Embryonic facial prominence (tissue), 1 donor: ENCODE data around the gene IGFALS.

Experiments
- DNase-seq: peaks from one replicate; pipeline ENCODE4 v3.0.0-alpha.2; 2016; ENCODE audit errors: extremely low spot score

IGFALS gene

GRCh38 chr16:1790261-1790610, 3.3 kb downstream of the IGFALS start:
- DNase-seq = no peak

GRCh38 chr16:1789643-1790045, 3.9 kb downstream of the IGFALS start:
- DNase-seq = no peak

- DNase-seq = no peak
Observed at GRCh38 chr16:1788708-1789100, 4.8 kb downstream of the IGFALS start.

- no peak for DNase-seq
Observed at GRCh38 chr16:1788095-1788707, 5.3 kb downstream of the IGFALS start.

DNA sequence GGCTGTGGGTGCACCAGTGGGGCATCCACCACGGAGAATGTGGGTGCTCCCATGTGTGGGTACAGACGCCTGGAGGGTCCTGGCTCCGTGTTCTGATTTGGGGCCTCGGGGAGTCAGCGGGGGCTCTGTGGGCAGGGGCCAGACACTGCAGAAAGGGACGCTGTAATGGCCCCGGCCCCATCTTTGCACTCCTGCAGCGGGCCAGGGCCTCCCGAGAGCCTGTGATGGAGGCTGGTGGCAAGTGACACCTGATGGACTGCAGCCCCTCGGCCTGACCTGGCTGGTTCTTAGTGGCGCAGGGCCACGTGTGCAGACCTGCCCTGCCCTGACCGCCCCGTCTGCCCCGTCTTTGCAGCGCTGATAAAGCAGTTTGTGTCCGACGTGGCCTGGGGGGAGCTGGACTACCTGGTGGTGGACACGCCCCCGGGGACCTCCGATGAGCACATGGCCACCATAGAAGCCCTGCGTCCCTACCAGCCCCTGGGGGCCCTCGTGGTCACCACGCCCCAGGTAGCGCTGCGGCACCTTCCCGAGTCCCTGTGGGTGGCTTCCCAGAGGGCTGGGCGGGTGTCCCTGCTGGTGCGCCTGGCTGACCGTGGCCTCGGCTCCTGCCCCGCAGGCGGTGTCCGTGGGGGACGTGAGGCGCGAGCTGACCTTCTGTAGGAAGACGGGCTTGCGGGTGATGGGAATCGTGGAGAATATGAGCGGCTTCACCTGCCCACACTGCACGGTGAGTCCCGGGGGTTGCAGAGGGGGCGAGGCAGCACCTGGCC, 6.0 kb downstream of the IGFALS start:
- DNase-seq = no peak

DNA sequence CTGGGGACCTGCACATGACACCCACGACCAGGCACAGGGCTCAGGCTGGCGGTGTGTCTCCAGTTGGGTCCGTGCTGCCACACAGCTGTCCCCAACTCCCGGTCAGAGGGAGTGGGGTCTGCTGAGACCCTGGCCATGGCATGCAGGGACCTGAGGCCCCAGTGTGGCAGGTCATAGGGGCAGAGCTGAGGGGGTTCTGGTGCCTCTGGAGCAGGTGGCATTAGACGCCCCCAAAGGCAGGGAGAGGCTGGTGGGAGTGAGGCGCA, 6.5 kb downstream of the IGFALS start:
- no peak for DNase-seq

GRCh38 chr16:1786242-1787055, 7.1 kb downstream of the IGFALS start:
- DNase-seq = no peak

DNA sequence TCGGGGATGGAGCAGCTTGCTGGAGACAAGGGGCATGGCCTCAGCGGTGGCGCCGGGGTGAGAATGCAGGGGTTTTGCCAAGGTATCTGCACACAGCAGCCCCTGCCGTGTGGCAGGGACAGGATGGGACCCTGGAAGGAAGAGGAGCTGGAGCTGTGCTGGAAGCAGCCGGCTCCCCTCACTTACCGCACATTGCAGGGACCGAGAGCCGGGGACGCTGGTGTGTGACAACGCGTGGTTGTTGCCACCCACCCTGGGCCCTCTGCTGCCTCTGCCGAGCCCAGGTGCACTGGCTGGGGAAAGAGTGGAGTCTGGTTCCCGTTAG, 7.7 kb downstream of the IGFALS start:
- no peak for DNase-seq

DNA sequence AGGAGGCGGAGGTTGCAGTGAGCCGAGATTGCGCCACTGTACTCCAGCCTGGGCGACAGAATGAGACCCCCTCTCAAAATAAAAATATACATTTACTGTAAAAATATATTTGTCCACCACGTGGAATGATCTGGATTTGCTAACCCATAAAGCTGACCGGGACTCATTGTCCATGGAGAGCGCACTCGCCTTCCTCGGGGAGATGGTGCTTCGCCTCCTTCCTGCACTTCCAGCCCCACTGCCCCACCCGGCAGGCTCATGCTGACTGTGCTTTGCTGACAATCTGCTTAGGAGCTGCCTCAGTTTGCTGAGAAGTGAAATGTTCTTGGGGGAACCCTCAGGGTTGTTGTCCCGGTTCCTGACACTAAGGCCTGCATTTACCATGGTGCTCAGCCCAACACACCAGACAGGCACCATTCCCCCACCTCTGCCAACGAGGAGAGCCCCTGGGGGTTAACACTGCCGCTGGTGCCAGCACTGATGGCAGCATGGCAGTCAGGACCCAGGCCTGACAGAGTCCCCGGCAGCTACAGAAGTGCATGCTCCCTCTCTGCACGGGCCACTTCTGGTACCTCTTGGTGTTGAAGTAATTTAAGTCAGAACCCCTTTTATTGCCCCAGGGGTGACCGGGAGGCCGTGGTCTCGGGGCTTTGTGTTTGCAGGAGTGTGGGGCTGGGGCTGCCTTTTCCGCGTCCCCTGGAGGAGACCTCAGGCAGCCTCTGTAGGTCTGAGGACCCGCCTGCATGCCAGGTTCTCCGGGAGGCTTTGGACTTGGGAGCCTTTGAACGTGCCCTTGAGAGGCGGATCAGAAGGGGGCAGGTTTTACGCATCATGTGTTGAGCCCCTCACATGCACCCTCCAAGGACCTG, 8.3 kb downstream of the IGFALS start:
- no peak for DNase-seq

DNA sequence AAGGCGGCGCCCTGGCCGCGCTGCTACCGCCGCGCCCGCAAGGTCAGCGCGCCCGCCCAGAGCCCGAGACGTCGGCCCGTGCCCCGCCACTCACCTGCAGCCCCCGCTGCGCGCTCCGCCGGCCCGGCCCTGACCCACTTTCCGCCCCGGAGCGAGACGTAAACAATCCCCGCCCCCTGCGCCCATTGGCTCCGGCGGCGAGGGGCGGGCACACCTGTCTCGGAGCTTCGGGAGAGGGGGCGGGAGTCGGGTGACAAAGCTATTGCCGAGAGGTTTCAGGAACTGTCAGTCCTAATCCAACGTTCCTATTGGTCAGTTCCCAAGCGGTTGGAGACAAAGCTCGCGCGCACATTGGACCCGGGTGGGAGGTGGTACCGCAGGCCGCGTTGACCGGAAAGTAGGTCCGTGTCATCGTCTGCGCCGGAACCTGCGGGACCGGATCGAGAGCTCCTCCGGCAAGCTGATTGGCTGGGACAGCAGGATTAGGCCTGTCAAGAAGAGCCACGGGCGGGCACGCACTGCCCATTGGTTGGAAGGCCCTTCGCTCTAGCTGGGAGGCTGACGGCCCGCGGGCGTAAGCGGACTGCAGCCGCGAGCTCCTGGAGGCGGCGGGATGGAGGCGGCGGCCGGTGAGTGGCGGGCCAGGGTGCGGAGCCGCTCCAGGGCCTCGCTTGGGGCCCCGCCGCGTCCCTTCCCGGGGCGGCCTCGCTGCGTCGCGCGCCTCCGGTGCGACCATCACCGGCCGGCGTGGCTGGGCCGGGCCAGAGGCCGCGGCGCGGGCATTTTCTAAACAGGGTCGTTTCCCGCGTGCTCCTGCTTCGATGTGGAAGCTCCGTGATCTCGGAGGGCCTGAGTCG, 10.9 kb downstream of the IGFALS start, which contains the start of the genes NUBP2 and SPSB3:
NUBP2 (plus strand) TSS at position 553 of the 857 bp plus-strand sequence; CDS start at position 614, 61 bp downstream.
SPSB3 (minus strand) TSS at position 164 of the 857 bp plus-strand sequence. CDS start 1,088 bp downstream, outside the sequence.
- peak; percentile 100 for DNase-seq

- no peak for DNase-seq
Observed at GRCh38 chr16:1781758-1782407, 11.6 kb downstream of the IGFALS start.

GRCh38 chr16:1781254-1781653, 12.3 kb downstream of the IGFALS start:
- no peak for DNase-seq

DNA sequence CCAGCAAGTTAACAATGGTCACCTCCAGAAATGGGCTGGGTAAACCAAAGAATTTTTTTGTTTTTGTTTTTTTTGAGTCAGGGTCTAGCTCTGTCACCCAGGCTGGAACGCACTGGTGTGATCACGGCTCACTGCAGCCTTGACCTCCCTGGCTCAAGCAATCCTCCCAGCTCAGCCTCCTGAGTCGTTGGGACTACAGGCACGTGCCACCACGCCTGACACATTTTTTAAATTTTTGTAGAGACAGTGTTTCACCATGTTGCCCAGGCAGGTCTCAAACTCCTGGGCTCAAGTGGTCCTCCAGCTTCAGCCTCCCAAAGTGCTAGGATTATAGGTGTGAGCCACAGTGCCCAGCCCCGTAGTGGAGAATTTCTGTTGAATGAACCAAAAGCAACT, 12.8 kb downstream of the IGFALS start:
- no peak for DNase-seq

DNA sequence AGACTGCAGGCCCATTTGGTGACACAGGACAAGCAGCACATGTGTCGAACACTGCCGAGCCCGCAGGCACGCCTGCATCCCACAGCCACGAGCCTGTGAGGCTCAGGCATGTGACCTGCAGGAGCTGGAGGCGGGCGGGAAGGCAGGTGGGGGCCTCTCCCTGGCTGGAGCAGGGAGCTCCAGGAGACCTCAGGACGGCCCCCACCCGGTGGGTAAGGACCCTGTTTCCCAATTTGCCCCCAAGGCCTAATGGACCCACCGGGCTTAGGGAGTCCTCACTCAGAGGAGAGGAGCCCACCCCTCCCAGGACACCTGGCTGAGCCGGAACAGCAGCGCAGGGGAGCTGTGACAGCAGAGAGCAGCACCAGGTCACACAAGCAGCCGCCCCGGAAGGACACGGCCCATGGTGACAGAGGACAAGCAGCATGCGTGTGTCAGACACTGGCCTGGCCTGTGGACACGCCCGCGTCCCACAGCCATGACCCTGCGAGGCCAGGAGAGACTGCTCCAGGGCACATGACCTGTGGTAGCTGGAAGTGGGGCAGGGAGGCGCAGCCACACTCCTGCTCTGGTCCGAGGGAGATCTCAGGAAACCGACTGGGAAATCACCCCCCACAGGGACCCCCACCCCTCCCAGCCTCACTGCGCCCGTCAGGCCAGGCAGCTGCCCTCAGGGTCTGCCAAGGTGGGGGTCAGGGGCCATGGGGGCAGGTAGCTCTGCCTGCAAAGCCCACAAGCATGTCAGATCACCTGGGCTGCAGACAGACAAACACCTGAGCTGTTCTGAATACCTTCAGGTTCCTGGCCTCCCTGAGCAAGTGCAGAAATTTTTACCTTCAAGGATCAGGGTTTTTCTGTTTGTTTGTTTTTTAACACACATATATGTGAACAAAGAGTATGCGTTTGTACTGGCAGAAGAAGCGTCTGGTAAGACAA, 13.5 kb downstream of the IGFALS start:
- DNase-seq = no peak

GRCh38 chr16:1779234-1779701, 14.2 kb downstream of the IGFALS start:
- no peak for DNase-seq

DNA sequence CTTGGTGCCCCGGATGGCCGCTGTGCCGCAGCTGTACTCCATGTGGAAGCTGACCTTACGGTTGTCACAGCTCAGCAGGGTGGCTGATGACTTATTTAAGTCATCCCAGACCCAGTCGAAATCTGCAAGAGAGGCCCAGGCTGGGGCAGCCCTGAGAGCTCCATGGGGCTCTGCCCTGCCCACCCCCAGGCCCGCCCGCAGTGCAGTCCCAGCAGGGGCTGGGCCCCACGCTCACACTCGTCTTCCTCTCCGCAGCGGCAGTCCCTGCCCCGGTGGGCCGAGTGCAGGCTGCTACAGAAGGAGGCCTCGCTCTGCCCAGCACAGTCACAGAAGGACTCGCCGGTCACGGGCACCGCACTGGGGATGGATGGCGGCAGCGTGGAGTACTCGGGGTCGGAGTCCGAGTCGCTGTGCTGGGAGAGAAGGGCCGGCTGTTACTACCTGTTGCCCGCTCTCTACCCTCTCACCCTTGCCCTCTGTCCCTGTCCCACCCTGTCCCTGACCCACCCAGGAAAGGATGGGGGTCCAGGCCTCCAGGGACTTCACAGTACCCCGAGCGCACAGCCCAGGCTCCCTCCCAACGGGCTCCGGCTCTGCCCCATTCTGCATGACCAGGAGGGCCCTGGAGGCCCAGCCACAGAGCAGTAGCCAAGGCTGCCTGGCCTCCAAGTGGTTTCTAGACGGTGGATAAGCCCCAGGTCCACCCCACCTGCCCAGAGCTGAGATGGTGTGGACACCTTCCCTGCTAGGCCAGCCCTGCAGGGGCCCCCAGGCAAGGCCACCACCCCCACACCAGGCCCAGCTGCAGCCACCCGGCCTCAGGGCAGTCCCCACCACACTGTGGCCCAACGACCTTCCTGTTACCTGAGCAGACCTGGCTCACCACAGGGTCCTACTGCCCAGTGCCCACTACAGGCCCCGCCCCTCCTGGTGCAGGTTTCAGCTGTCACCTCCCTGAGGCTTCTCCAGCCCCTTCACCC, 15.0 kb downstream of the IGFALS start:
- no peak for DNase-seq

DNA sequence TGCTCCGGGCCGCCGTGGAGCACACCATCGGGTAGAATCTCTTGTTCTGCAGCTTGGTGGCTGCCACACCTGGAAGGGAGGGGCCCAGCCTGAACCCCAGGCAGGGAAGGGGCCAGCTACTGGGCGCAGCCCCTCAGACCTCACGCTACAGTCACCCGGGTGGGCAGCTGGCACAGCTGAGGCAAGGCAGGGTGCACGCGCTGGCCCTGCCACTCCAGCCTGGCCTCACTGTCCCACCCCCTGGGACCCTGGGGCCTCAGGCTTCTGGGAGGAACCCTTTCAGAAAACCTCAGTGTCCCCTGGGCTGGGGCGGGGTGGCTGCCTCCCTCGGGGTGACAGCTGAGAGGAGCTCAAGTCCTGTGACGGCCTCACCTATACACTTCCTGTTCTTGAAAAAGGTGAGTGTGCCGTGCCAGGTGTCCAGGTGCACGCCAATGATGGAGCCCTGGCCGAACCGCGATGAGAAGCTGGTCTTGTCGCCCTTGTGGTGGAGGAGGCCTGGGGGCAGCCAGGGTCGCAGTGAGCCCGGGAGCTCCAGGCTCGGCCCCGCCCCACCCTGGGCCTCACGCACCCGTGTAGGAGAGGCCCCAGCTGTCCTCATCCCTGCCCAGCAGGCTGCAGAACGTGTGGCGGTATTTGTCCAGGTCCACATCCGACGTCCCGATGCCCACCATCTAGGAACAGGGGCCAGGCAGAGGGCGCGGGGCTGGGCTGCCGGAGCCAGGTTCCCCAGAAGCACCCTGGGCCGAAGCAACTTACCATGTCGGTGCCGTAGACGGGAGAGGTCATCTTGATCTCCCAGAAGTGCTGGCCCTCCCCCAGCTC, 15.9 kb downstream of the IGFALS start:
- no peak for DNase-seq
